T-helper 1 cell treated with Interleukin-12 subunit alpha and Interleukin-12 subunit beta and Interleukin-4 antibody, amounts not matched to agents 30 ng/mL and 1 ng/mL, for 36 hours (primary cell): ENCODE data around the gene ACTG2. TPM values are rescaled to one million over a fixed set of nuclear protein-coding genes. Genes with fewer than 3 reads are reported as not detected.

Experiments
- intact Hi-C: fragments of 100-400 bp; cut with micrococcal nuclease; formaldehyde crosslinking; loops from one replicate; pipeline ENCODE4 v1.15.1; 2024
- total RNA-seq: library from RNA; stranded (reverse); gene quantifications from 2 replicates; pipeline ENCODE4 v1.2.3, GENCODE V29; 2022

ACTG2 gene
- total RNA-seq, 1 donor from 2014 or later: not detected

- intact Hi-C loops: no loop called here
Observed at GRCh38 chr2:73963385-73964120, 70.7 kb downstream of the ACTG2 start.

DNA sequence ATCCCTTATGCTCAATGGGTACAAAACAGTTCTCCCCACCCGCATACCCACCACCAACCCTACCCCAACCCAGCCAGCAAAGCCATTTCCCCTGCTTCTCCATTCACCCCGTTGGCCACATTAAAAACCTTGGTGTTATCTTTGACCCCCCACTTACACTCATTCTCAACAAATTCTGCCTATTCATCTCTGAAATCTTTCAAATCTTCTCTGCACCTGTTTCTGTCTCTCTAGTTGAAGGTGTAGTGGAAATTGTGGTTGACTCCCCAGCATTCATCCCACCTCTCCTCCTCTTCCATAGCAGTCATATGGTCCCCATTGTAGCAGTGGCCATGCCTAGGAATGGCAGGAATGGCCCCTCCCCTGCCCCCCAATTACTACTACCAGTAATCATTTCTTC is 71.4 kb downstream of the ACTG2 start:
- intact Hi-C loops: no loop called here

DNA sequence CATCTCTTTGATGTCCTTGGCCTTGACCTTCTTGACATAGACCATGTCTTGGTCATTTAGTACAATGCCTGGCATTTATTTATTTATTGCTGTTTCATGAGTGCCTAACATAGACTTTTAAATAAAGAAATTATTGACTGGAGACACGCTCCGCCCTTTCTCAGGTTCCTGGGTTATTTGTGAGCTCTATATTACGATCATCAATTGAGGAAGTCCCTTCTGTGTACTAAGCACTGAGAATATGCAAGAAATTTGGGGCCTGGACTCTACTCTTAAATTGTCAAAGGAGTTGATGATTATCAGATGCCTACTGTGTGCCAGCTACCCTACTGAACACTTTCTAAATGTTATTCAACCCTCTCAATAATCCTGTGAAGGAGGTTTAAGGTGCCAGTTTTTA is 72.2 kb downstream of the ACTG2 start:
- intact Hi-C loops: no loop called here

DNA sequence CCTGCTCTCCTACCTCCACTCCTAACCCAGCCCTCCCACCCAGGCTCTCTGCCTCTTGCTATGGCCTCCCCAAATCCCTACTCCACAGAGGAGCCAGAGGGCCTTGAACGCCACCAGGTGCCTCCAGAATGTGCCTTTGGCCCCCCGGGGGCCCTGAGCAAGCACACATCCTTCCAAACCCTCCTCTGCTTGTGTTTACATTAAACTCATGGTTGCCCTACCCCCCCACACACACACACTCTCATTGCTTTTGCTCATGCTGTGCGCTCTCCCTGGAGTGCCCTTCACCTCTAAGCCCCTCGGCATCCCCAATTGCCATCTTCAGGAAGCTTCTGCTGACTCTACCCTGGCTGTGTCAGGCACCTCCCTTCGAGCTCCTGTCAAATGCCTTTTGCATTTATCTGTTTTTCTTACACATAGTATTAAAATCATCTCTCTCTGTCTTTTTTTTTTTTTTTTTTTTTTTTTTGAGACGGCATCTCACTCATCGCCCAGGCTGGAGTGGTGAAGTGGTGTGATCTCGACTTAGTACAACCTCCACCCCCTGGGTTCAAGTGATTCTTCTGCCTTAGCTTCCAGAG is 75.6 kb downstream of the ACTG2 start:
- intact Hi-C loops: no loop called here

DNA sequence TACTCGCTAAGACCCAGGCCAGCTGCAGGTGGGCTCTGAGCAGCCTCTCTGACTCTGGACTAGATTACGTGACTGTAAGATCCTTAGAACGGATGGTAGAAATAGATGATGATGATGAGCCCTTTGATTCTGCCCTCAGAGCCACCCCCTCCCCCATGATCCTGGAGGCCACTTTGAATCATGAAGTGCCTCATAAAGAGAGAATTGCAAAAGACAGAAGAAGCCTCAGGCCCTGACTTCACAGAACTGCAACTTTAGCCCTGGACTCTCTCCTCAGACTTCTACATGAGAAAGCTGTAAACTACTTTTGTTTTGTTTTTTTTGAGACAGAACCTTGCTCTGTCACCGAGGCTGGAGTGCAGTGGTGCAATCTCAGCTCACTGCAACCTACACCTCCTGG is 76.5 kb downstream of the ACTG2 start:
- intact Hi-C loops: no loop called here

Other genes with a start within 250 kb of the ACTG2 start
- gene TPRKB, start 155.7 kb upstream of the ACTG2 start, total RNA-seq: 31.8 and 32.5 TPM in 2 replicates
- 31.3 and 33.9 TPM in 2 replicates for gene DUSP11, start 112.9 kb upstream of the ACTG2 start, total RNA-seq
- gene C2orf78, start 108.8 kb upstream of the ACTG2 start, total RNA-seq: not detected in 2 replicates
- 37.0 and 38.1 TPM in 2 replicates for gene STAMBP, start 64.0 kb upstream of the ACTG2 start, total RNA-seq
- gene DGUOK, start 33.9 kb downstream of the ACTG2 start, total RNA-seq: 62.9 and 64.2 TPM in 2 replicates
- 16.8 and 18.3 TPM in 2 replicates for gene TET3, start 91.9 kb downstream of the ACTG2 start, total RNA-seq